Cardiac fibroblast (primary cell): Measurements from ENCODE around the gene PAEP.

Experiments used
- DNase-seq, 2 donors: peaks; one replicate each; pipeline versions ENCODE4 v3.0.0 to v3.0.0-alpha.2; 2010; ENCODE audit warnings: low read depth in 2 of 2
- H3K4me3 ChIP-seq, 2 donors: replicated peaks in 1 of 2; 1 replicate in 1 of 2; 2 replicates in 1 of 2; pipeline ENCODE4 v1.5.1; 2011; ENCODE audit warnings: low read depth in 2 of 2, low read length in 2 of 2, mild to moderate bottlenecking in 2 of 2, moderate library complexity in 1 of 2
- CTCF ChIP-seq: IDR thresholded peaks from one replicate; pipeline ENCODE4 v1.5.1; 2011; ENCODE audit warnings: low read depth, mild to moderate bottlenecking, low read length, inconsistent platforms

PAEP gene

GRCh38 chr9:135568026-135568425, 6.5 kb downstream of the PAEP start:
- no peak for DNase-seq
- H3K4me3 ChIP-seq = no peak overlapping the region
- no peak for TF ChIP-seq CTCF

DNA sequence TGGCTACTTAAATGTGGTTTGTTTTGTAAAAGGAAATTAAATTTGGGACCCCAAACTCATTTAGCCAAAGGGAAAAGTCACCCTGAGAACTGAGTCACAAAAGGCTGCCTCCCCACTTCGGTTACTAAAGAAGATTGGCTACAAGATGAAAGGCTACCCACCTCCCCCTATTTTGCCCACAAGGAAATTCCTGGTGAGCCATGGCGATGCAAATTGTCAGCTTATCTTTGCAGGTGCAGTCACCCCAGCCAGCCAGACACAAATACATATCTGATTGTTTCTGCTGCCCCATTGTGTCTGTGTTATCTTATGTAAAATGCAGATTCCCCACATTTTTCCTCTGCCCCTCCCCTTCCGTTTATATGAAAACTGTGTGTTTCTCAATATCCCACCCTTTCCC, 8.9 kb downstream of the PAEP start:
- DNase-seq = no peak
- H3K4me3 ChIP-seq = no peak overlapping the region
- no peak for TF ChIP-seq CTCF

DNA sequence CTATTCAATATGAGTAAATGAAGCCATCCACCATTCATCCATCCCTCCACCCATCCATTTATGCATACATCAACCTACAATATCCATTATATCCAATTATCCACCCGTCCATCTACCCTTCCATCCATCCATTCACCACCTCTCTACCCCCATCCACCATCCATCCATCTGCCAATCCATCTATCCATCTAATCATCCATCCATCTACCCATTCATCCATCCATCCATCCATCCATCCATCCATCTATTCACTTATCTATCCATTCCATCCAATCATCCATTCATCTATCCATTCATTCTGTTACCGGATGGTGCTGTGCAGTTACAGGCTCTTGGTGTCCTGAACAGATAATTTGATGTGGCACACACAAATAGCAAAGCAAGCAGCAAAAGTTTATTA, 10.7 kb downstream of the PAEP start:
- no peak for TF ChIP-seq CTCF

DNA sequence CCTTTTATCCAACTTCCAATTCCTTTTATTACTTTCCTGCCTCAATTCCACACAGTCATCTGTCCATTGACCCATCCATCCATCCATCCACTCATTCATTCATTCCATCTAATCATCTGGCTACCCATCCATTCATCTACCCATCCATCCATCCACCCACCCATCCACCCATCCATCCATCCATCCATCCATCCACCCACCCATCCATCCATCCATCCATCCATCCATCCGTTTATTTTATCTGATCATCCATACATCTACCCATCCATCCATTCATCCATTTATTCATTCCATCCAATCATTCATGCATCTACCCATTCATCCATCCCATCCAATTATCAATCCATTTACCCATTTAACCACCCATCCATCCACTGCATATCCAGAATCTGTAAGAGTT, 11.6 kb downstream of the PAEP start:
- H3K4me3 ChIP-seq = no peak overlapping the region
- DNase-seq = no peak
- no peak for TF ChIP-seq CTCF

More for the DNA sequence above, 10.7 kb downstream of the PAEP start:
- H3K4me3 ChIP-seq = no peak overlapping the region
- DNase-seq = no peak

- no peak for TF ChIP-seq CTCF
- DNase-seq = no peak
- no peak overlapping the region for H3K4me3 ChIP-seq
These were observed 12.8 kb downstream of the PAEP start for GRCh38 chr9:135574331-135574730.

GRCh38 chr9:135574943-135575342, 13.4 kb downstream of the PAEP start:
- no peak for TF ChIP-seq CTCF
- no peak for DNase-seq
- H3K4me3 ChIP-seq = no peak overlapping the region

GRCh38 chr9:135575995-135576631, 14.6 kb downstream of the PAEP start:
- TF ChIP-seq CTCF = no peak
- no peak for DNase-seq
- H3K4me3 ChIP-seq = no peak overlapping the region
